Skeletal muscle cell (primary cell): ENCODE measurements around the gene DPH5.
"Not testable (repeated sequence)": the region's sequence is repeated elsewhere in the genome, so short reads cannot be mapped to it uniquely, and the experiment has no call there.

Experiments
- DNase-seq: peaks from one replicate; pipeline ENCODE4 v3.0.0-alpha.2; 2010; ENCODE audit warnings: low read depth
- H3K4me3 ChIP-seq: 2 replicates; pipeline ENCODE4 v1.5.1; 2011; ENCODE audit warnings: low read depth, mild to moderate bottlenecking, control low read depth, low read length, moderate library complexity

Gene DPH5

GRCh38 chr1:101037316-101037715 is 11.7 kb upstream of the DPH5 start:
- no peak for DNase-seq
- H3K4me3 ChIP-seq = no peak overlapping the region

DNA sequence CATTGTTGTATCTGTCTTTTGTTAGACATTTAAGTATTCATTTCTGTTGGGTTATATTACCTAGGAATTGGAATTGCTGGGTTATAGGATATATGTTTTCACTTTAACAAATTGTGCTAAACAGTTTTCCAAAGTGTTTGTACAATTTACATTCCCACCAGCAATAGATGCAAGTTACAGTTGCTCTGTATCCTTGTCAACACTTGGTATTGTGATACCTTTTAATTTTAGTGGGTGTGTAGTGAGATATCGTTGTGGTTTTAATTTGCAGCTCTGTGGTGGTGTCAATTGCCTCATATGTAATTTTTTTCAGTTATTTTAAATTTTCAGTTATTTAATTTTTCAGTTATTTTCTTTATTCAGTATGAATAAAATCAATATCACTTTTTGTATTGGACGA is 7.4 kb upstream of the DPH5 start:
- DNase-seq = no peak
- H3K4me3 ChIP-seq = no peak overlapping the region

- not testable (repeated sequence) for DNase-seq, H3K4me3 ChIP-seq
Observed at GRCh38 chr1:101032129-101032528, 6.5 kb upstream of the DPH5 start.

DNA sequence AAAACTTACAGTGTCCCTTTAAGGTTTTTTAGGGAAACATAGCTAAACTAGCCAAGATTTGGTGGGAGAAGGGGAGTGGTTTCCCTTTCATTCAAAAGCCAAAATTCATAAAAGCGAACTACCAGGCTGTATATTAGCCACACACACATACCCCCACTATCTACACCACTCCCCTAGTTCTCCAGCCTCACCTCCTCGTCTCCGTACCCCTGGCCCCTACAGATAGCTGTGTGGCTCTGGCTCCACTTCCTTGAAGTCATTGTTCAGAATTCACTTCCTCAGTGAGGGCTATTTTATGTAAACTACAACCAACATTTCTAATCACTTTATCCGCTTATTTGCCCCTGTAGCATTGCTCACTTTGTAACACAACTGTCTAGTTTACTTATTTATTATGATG is 5.3 kb upstream of the DPH5 start:
- no peak overlapping the region for H3K4me3 ChIP-seq
- no peak for DNase-seq

- DNase-seq = no peak
Observed at GRCh38 chr1:101029184-101029583, 3.6 kb upstream of the DPH5 start.

DNA sequence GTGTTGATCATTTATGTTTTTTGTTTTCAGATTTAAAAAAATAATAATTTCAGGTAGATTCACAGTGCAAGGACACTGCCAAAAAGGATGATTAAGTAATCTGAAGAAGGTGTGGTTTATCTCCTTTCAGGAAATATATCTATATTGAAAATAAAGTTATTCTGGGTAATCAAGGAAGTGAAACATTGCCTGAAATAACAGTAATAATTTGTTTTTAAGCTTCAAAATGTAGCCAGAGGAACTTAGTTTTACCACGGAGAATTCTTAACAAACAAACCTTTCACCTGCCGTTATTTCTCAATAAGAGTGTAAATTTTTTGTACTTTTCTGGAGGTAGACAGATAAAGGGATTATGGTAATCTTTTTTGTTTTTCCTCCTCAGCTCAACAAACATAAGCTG is 2.9 kb upstream of the DPH5 start:
- no peak overlapping the region for H3K4me3 ChIP-seq
- DNase-seq = no peak

More at GRCh38 chr1:101029184-101029583, 3.6 kb upstream of the DPH5 start:
- no peak overlapping the region for H3K4me3 ChIP-seq

- no peak for DNase-seq
- no peak overlapping the region for H3K4me3 ChIP-seq
Observed at GRCh38 chr1:101027194-101027772, 1.7 kb upstream of the DPH5 start.

DNA sequence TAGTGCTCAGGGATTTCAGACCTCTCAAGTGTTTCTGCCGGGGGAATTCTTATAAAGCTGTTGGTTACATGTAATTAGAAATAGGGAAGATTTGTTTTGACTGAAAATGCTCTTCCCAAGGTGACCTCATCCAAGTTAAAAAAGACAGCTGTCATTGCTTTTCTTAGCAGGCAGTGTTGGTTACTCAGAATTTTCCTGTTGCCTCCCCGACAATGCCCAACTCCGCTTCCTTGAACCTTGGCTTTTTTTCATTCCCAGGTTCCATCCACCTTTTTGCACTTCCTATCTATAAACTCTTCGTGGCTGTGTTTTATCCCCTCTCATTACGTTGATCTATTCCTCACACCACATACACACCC is 825 bp upstream of the DPH5 start:
- peak overlapping the region; percentile 65 for H3K4me3 ChIP-seq
- DNase-seq = no peak

DNA sequence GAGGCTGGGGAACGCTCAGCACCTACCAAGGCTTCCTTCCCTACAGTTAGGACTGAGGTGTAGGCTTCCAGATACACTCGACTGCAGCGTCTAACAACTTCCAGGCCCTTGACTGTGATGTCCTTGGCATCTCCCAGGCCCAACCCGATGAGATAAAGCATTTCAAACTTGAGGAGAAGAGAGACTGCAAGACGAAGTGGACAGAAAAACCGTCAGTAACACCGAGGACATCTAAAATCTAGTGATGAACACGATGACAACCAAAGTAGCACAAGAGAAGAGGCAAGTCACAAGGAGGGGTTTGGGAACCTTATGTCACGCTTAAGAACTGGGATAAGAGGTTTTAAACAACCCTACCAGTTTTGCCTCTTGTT is 314 bp downstream of the DPH5 start:
- peak overlapping the region; percentile 65 for H3K4me3 ChIP-seq
- DNase-seq = no peak

DNA sequence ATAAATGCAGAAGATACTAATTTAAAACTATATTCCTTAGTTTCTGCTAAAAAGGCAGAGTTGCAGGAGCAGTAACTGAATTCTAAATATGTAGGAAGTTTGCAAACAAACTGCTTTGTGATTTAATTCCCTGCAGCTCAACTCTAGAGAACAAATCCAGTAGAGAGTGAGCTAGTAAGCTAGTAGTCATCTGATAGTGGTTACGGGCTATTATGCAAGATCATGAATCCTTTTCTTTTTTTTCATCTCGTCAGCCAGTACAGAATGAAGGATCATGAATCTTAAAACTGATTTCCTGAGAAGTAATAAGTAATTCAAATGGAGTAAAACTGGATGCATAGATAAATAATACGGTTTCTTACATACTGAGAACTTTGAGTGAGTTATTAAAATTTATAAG is 3.3 kb downstream of the DPH5 start:
- DNase-seq = no peak
- H3K4me3 ChIP-seq = no peak overlapping the region

GRCh38 chr1:101017448-101017847 is 8.1 kb downstream of the DPH5 start:
- no peak for DNase-seq
- H3K4me3 ChIP-seq = no peak overlapping the region

- no peak overlapping the region for H3K4me3 ChIP-seq
- no peak for DNase-seq
Observed at GRCh38 chr1:101013776-101014175, 11.8 kb downstream of the DPH5 start.

DNA sequence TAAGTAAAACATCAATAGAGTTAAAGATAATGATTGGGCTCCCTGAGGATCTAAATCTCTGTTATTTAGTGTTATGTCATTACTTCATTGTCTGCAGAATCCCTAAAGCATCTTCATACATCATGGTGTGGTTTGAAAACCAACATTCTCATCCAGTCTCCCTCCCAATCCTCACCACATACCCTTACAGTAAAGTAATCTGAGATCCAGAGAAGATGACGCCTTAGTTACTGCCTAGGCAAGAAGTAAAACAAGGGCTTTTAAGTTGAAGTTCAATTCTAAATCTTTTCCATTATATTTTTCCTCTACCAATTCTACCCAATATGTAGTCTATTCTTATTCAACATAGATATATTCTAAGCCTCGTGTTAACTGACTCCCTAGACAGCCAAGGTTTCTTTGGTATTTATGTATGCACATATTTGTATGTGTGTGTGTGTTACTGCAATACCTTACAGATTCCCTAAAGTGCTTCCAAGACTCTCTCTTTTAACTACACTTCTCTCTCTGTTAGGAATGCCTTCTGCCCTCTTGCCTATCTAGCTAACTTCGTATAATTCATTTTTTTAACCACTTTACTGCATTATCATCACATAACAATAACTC is 17.3 kb downstream of the DPH5 start:
- DNase-seq = no peak
- no peak overlapping the region for H3K4me3 ChIP-seq

DNA sequence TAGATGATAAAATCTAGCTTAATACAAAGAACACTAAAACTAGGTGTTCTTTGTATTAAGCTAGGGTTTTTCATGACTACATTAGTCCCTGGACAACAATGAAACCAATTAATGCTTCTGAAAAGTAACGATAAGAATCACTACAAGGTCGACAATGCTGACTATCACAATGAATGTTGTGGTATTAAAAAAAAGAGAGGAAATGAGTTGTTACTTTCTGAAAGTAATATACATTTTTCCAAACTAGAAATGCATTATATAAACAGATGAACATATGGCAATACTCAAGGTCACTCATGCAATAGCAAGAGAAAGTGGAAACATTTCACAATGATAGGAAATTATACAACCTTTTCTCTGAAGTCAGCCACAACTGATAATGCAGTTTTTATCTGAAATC is 19.0 kb downstream of the DPH5 start:
- no peak for DNase-seq
- no peak overlapping the region for H3K4me3 ChIP-seq

DNA sequence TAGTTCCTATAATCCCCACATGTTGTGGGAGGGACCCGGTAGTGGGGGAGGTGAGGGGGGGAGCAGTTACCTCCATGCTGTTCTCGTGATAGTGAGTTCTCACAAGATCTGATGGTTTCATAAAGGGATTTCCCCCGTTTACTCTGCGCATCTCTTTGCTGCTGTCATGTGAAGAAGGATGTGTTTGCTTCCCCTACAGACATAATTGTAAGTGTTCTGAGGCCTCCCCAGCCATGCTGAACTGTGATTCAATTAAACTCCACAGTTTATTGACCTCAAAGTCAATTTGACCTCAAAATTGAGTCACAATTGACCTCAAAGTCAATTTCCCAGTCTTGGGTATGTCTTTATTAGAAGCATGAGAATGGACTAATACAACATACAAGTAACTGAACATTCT is 19.7 kb downstream of the DPH5 start:
- no peak overlapping the region for H3K4me3 ChIP-seq
- no peak for DNase-seq

- DNase-seq = no peak
- H3K4me3 ChIP-seq = no peak overlapping the region
Observed at GRCh38 chr1:101005183-101005582, 20.4 kb downstream of the DPH5 start.

DNA sequence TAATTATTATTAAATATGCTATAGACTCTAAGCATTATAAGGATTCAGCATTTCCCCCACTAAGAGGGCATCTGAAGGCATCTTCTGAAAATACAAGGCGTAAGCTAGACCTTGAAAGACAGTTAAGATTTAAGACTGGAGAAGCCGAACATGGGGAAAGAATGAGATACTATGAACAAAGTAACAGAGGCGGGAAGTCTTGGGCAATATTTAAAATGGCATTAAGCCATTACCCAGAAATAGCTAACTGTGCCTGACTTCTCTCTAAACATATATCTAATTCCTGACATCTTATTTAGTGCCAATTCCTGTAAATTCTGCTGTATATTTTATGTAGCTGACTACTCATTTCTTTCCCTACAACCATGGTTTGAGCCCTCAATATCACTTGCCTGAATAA is 20.9 kb downstream of the DPH5 start:
- no peak overlapping the region for H3K4me3 ChIP-seq
- DNase-seq = peak; percentile 73

GRCh38 chr1:101004061-101004460 is 21.5 kb downstream of the DPH5 start:
- DNase-seq = peak; percentile 80
- no peak overlapping the region for H3K4me3 ChIP-seq

- no peak for DNase-seq
- H3K4me3 ChIP-seq = no peak overlapping the region
Observed at GRCh38 chr1:101003012-101003650, 22.5 kb downstream of the DPH5 start.

GRCh38 chr1:101002551-101002950 is 23.0 kb downstream of the DPH5 start:
- no peak for DNase-seq
- H3K4me3 ChIP-seq = no peak overlapping the region

GRCh38 chr1:101000131-101000873 is 25.3 kb downstream of the DPH5 start:
- DNase-seq = no peak
- H3K4me3 ChIP-seq = no peak overlapping the region
